Hippocampal formation (tissue), 2 donors: ENCODE results near the gene ZNF318.
"Not testable (repeated sequence)": the region's sequence is repeated elsewhere in the genome, so short reads cannot be mapped to it uniquely, and the experiment has no call there.

ENCODE experiments used
- DNase-seq, 2 donors: peaks; one replicate each; lab custom pipeline; 2025; lab: John Stamatoyannopoulos, UW

ZNF318 gene

GRCh38 chr6:43369174-43370002 is at the start of gene ZNF318:
ZNF318 (minus strand) TSS chr6:43369647; CDS start chr6:43369365, 282 bp downstream.
- peak; percentile 93 to 98 for DNase-seq

GRCh38 chr6:43416935-43417334 is 47.5 kb upstream of the ZNF318 start:
- DNase-seq, result no peak

- DNase-seq, result not testable (repeated sequence)
Measured at GRCh38 chr6:43415275-43415674, 45.8 kb upstream of the ZNF318 start.

- no peak for DNase-seq
Measured at GRCh38 chr6:43413002-43413401, 43.6 kb upstream of the ZNF318 start.

GRCh38 chr6:43412541-43412940 is 43.1 kb upstream of the ZNF318 start:
- no peak for DNase-seq

GRCh38 chr6:43410776-43411175 is 41.3 kb upstream of the ZNF318 start:
- not testable (repeated sequence) for DNase-seq

- DNase-seq, result no peak
Measured at GRCh38 chr6:43408259-43408658, 38.8 kb upstream of the ZNF318 start.

- no peak for DNase-seq
Measured at GRCh38 chr6:43407296-43407695, 37.8 kb upstream of the ZNF318 start.

- DNase-seq, result no peak
Measured at GRCh38 chr6:43405354-43405753, 35.9 kb upstream of the ZNF318 start.

GRCh38 chr6:43402820-43403219 is 33.4 kb upstream of the ZNF318 start:
- no peak for DNase-seq

GRCh38 chr6:43401730-43402129 is 32.3 kb upstream of the ZNF318 start:
- no peak for DNase-seq

- DNase-seq, result no peak
Measured at GRCh38 chr6:43399932-43400487, 30.6 kb upstream of the ZNF318 start.

GRCh38 chr6:43396408-43397149 is 27.1 kb upstream of the ZNF318 start:
- no peak for DNase-seq

- DNase-seq, result peak in 1 of 2 donors; percentile 9
Measured at GRCh38 chr6:43395776-43396175, 26.3 kb upstream of the ZNF318 start.

- no peak for DNase-seq
Measured at GRCh38 chr6:43394982-43395381, 25.5 kb upstream of the ZNF318 start.

- DNase-seq, result no peak
Measured at GRCh38 chr6:43393602-43394001, 24.2 kb upstream of the ZNF318 start.

- DNase-seq, result not testable (repeated sequence)
Measured at GRCh38 chr6:43393133-43393532, 23.7 kb upstream of the ZNF318 start.

- no peak for DNase-seq
Measured at GRCh38 chr6:43391440-43392031, 22.1 kb upstream of the ZNF318 start.

GRCh38 chr6:43390753-43391439 is 21.4 kb upstream of the ZNF318 start:
- not testable (repeated sequence) for DNase-seq

- no peak for DNase-seq
Measured at GRCh38 chr6:43389730-43390295, 20.4 kb upstream of the ZNF318 start.

- DNase-seq, result peak in 1 of 2 donors; percentile 17
Measured at GRCh38 chr6:43386492-43386891, 17.0 kb upstream of the ZNF318 start.
